Chondrocyte (in vitro differentiated cells): ENCODE measurements around the gene HID1. TPM values are rescaled to one million over a fixed set of nuclear protein-coding genes. Genes with fewer than 3 reads are reported as not detected.

Experiments used
- DNase-seq: peaks from one replicate; pipeline ENCODE4 v3.0.0; 2021; ENCODE audit warnings: mixed read lengths, low spot score
- H3K27ac Mint-ChIP-seq: one replicate; pipeline ENCODE4 v1.8.0; 2021; ENCODE audit warnings: mild to moderate bottlenecking, moderate library complexity, mixed read lengths; ENCODE audit not compliant: unreplicated experiment
- H3K27me3 Mint-ChIP-seq: 2 replicates; pipeline ENCODE4 v1.8.0; 2021; ENCODE audit warnings: low read depth, mixed read lengths
- H3K36me3 Mint-ChIP-seq: 2 replicates; pipeline ENCODE4 v1.8.0; 2021; ENCODE audit warnings: low read depth, mixed read lengths
- H3K4me1 Mint-ChIP-seq: 2 replicates; pipeline ENCODE4 v1.8.0; 2021; ENCODE audit warnings: low read depth, mild to moderate bottlenecking, mixed read lengths
- H3K4me3 Mint-ChIP-seq: one replicate; pipeline ENCODE4 v1.8.0; 2021; ENCODE audit warnings: mild to moderate bottlenecking, moderate library complexity, mixed read lengths; ENCODE audit not compliant: unreplicated experiment
- H3K9me3 Mint-ChIP-seq: 2 replicates; pipeline ENCODE4 v1.8.0; 2021; ENCODE audit warnings: low read depth, mixed read lengths
- total RNA-seq: library from RNA; stranded (reverse); gene quantifications from 3 replicates; pipeline ENCODE4 v1.2.1, GENCODE V29; 2021
- TF ChIP-seq, protein P1 (sequence below): fragments of 200-600 bp; sonication (generic); IDR thresholded peaks from 2 replicates; pipeline ENCODE4 v1.5.0; 2021; ENCODE audit warnings: antibody characterized with exemption, mild to moderate bottlenecking, moderate library complexity

Gene HID1
- total RNA-seq, 1 donor from 2014 or later, result 4.7 TPM

DNA sequence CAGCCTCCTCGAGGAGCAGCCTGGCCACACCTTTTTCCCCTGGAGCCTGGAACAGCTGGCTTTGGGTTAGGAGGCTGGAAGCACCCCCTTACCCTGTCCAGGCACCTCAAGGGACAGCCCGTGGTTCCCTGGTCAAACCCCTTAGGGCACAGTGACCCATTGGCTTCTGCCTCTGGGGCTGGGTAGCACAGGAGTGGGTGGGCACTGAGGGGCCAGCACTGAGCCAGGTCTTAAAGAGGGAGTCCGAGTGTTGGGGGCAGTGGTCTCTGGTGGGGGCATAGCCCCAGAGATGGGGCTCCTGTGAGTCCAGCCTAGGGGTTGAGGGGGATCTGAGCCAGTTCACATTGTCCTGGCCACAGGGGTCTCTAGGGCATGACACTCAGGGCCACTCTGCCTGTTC, 21.5 kb downstream of the HID1 start:
- no peak for DNase-seq
- Mint-ChIP-seq H3K27ac (no peak overlapping the region), H3K36me3 (no peaks in the 10 kb centered on the region), H3K27me3 (peaks cover 21% of the 10 kb centered on the region), H3K4me1 (no peaks in the 10 kb centered on the region), H3K9me3 (no peaks in the 10 kb centered on the region), H3K4me3 (no peak overlapping the region)
- TF ChIP-seq, protein P1, sequence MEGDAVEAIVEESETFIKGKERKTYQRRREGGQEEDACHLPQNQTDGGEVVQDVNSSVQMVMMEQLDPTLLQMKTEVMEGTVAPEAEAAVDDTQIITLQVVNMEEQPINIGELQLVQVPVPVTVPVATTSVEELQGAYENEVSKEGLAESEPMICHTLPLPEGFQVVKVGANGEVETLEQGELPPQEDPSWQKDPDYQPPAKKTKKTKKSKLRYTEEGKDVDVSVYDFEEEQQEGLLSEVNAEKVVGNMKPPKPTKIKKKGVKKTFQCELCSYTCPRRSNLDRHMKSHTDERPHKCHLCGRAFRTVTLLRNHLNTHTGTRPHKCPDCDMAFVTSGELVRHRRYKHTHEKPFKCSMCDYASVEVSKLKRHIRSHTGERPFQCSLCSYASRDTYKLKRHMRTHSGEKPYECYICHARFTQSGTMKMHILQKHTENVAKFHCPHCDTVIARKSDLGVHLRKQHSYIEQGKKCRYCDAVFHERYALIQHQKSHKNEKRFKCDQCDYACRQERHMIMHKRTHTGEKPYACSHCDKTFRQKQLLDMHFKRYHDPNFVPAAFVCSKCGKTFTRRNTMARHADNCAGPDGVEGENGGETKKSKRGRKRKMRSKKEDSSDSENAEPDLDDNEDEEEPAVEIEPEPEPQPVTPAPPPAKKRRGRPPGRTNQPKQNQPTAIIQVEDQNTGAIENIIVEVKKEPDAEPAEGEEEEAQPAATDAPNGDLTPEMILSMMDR, result no peak

DNA sequence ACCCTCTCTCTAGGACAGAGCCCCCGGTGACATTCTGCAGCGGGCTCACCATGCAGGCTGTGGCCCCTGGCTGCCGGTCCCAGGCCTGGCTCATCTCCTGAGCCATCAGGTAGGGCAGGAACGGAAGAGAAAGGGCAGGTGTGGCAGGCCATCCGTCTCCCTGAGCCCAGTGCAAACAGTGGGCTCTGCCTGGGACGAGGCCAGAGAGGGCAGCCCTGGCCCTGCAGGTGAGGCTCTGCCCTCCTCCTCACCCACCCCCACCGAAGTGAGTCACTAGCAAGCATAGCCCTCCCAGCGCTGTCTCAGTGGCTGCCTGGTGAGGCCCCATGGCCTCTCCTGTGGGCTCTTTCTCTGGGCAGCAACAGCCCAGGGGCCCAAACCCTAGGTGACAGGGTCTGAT, 22.4 kb downstream of the HID1 start:
- no peaks in the 10 kb centered on the region for H3K36me3 Mint-ChIP-seq
- no peak for DNase-seq
- H3K9me3 Mint-ChIP-seq, result no peaks in the 10 kb centered on the region
- H3K27ac Mint-ChIP-seq, result no peak overlapping the region
- no peak overlapping the region for H3K4me3 Mint-ChIP-seq
- TF ChIP-seq, protein P1, result no peak
- H3K27me3 Mint-ChIP-seq, result peaks cover 30% of the 10 kb centered on the region
- no peaks in the 10 kb centered on the region for H3K4me1 Mint-ChIP-seq

DNA sequence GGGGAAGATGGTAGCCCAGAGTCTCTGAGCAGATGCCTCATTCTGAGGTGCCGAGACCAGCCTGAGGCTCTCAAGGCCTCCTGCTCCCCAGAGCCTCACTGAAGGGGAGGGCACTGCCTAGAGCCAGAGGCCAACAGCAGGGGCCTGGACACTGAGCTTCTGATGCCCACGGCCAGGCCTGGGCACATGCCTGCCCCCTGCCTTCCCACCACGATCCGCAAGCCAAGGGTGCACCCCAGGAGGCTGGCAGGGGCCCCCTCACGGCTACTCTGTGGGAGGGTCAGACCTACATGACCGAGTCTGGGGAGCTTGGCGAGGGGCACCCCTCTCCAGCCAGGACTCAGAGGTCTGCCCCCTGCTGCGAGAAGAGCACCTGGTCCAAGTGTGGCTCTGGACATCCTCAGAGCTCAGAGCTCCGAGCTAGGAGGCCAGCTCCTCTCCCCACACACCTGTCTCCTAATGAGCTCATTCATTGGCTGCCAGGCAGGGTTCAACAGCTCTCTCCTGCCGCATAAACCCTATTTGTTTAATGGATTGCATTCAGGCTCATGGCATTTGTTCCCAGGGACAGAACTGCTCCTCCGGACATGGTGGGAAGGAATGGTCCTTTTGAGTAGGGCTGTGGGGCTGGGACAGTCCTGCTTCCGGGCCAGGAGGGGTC, 23.0 kb downstream of the HID1 start:
- Mint-ChIP-seq H3K27ac (no peak overlapping the region), H3K4me1 (no peaks in the 10 kb centered on the region), H3K36me3 (no peaks in the 10 kb centered on the region), H3K4me3 (no peak overlapping the region), H3K9me3 (no peaks in the 10 kb centered on the region), H3K27me3 (peaks cover 32% of the 10 kb centered on the region)
- DNase-seq, result no peak
- TF ChIP-seq, protein P1, result no peak

DNA sequence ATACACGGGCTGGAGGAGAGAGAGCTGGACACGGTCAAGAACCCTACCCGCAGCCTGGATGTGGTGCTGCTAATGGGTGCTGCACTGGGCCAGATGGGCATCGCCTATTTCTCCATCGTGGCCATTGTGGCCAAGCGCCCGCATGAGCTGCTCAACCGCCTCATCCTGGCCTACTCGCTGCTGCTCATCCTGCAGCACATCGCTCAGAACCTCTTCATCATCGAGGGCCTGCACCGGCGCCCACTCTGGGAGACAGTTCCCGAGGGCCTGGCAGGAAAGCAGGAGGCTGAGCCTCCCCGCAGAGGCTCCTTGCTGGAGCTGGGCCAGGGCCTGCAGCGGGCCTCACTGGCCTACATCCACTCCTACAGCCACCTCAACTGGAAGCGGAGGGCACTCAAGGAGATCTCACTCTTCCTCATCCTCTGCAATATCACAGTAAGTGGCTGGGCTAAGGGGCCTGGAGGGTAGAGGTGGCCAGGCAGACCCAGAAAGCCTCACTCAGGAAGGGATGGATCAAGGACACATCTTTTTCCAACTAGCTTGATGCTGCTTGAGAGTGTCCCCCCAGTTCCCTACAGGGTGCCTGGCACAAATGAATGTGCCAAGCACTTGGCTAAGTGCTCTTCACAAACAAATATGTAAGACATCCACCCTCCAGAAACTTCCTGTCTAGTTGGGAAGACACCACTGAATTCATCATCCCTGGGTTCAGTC, 25.4 kb downstream of the HID1 start:
- H3K36me3 Mint-ChIP-seq, result no peaks in the 10 kb centered on the region
- H3K4me1 Mint-ChIP-seq, result no peaks in the 10 kb centered on the region
- H3K9me3 Mint-ChIP-seq, result no peaks in the 10 kb centered on the region
- H3K27ac Mint-ChIP-seq, result no peak overlapping the region
- TF ChIP-seq, protein P1, result no peak
- no peak for DNase-seq
- peaks cover 48% of the 10 kb centered on the region for H3K27me3 Mint-ChIP-seq
- no peak overlapping the region for H3K4me3 Mint-ChIP-seq

DNA sequence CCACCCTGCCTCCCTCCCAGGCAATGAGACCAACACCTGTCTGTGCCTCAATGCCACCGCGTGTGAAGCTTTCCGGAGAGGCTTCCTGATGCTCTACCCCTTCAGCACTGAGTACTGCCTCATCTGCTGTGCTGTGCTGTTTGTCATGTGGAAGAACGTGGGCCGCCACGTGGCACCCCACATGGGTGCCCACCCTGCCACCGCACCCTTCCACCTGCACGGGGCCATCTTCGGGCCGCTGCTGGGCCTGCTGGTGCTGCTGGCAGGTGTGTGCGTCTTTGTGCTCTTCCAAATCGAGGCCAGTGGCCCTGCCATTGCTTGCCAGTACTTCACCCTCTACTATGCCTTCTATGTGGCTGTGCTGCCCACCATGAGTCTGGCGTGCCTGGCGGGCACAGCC, 25.9 kb downstream of the HID1 start:
- TF ChIP-seq, protein P1, result no peak
- Mint-ChIP-seq H3K27ac (no peak overlapping the region), H3K4me3 (no peak overlapping the region), H3K36me3 (no peaks in the 10 kb centered on the region), H3K27me3 (peaks cover 53% of the 10 kb centered on the region), H3K9me3 (no peaks in the 10 kb centered on the region), H3K4me1 (no peaks in the 10 kb centered on the region)
- DNase-seq, result no peak
